Bone marrow (tissue), 2 donors: Measurements from ENCODE around the gene CNPY3.
"Not testable (repeated sequence)": the region's sequence is repeated elsewhere in the genome, so short reads cannot be mapped to it uniquely, and the experiment has no call there.

Source experiments
- DNase-seq, 2 donors: peaks; one replicate each; lab custom pipeline; 2025; lab: John Stamatoyannopoulos, UW

The CNPY3 gene

GRCh38 chr6:42915732-42916131, 13.5 kb upstream of the CNPY3 start, which contains the start of gene PTCRA:
TSS of gene PTCRA (plus strand) at chr6:42916053. CDS start at chr6:42916070, 17 bp downstream.
- no peak for DNase-seq

GRCh38 chr6:42916288-42916687, 13.0 kb upstream of the CNPY3 start:
- no peak for DNase-seq

- DNase-seq = no peak
Measured at GRCh38 chr6:42921801-42922200, 7.5 kb upstream of the CNPY3 start.

- no peak for DNase-seq
Measured at GRCh38 chr6:42923666-42924065, 5.6 kb upstream of the CNPY3 start.

- DNase-seq = no peak
Measured at GRCh38 chr6:42925248-42925857, 3.9 kb upstream of the CNPY3 start.

- peak; percentile 79 to 90 for DNase-seq
Measured at GRCh38 chr6:42929821-42930360, 611 bp downstream of the CNPY3 start.

GRCh38 chr6:42932412-42932811, 3.1 kb downstream of the CNPY3 start:
- no peak for DNase-seq

GRCh38 chr6:42933205-42933604, 3.9 kb downstream of the CNPY3 start:
- DNase-seq = no peak

- DNase-seq = no peak
Measured at GRCh38 chr6:42935322-42935721, 6.0 kb downstream of the CNPY3 start.

- no peak for DNase-seq
Measured at GRCh38 chr6:42936398-42936797, 7.1 kb downstream of the CNPY3 start.

GRCh38 chr6:42937548-42938427, 8.5 kb downstream of the CNPY3 start:
- no peak for DNase-seq

- no peak for DNase-seq
Measured at GRCh38 chr6:42938428-42938796, 9.1 kb downstream of the CNPY3 start.

GRCh38 chr6:42938987-42939809, 9.9 kb downstream of the CNPY3 start:
- no peak for DNase-seq

GRCh38 chr6:42939810-42940167, 10.5 kb downstream of the CNPY3 start:
- no peak for DNase-seq

GRCh38 chr6:42940493-42941045, 11.3 kb downstream of the CNPY3 start:
- no peak for DNase-seq

- DNase-seq = not testable (repeated sequence)
Measured at GRCh38 chr6:42941356-42941755, 12.1 kb downstream of the CNPY3 start.

- DNase-seq = no peak
Measured at GRCh38 chr6:42942444-42942843, 13.2 kb downstream of the CNPY3 start.

- no peak for DNase-seq
Measured at GRCh38 chr6:42947950-42948349, 18.7 kb downstream of the CNPY3 start.

GRCh38 chr6:42952389-42952788, 23.1 kb downstream of the CNPY3 start:
- DNase-seq = no peak

- not testable (repeated sequence) for DNase-seq
Measured at GRCh38 chr6:42954405-42954804, 25.1 kb downstream of the CNPY3 start.

GRCh38 chr6:42958125-42958524, 28.8 kb downstream of the CNPY3 start:
- no peak for DNase-seq

- DNase-seq = no peak
Measured at GRCh38 chr6:42959917-42960242, 30.6 kb downstream of the CNPY3 start.
